ENCODE results near the gene ADCY3.

Gene ADCY3

DNA sequence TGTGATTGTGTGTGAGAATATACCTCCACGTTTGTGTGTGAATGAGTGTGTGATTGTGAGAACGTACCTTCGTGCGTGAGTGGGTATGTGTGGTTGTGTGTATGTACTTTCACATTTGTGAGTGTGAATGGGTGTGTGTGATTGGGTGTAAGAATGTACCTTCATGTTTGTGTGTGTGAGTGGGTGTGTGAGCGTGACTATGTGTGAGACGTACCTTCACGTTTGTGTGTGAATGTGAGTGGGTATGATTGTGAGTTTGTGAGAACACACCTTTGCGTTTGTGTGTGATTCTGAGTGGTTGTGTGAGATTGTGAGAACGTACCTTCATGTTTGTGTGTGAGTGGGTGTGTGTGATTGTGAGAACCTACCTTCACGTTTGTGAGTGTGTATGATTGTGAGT lies 5.8 kb upstream of the ADCY3 start:
- no peak for DNase-seq (ENCODE audit: low read depth)

DNA sequence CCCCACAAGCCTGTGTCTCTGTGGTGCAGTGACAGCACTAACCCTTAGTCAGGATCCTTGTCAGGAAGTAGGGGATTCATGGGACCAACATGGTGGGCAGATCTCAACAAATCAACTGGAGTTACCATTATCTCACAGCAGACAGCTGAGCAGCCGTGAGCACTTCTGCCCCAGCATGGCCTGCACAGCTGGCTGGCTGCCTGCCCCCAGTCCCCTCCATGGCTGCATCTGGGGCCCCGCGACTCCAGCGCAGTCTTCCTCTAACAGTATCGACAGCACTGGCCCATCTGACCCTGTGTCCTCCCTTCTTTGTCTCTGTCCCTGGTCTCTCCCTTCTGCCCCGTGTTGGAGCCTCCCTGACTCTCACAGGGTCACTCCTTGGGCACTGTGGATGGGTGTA lies 4.7 kb upstream of the ADCY3 start:
- no peak for DNase-seq (ENCODE audit: low read depth)

DNA sequence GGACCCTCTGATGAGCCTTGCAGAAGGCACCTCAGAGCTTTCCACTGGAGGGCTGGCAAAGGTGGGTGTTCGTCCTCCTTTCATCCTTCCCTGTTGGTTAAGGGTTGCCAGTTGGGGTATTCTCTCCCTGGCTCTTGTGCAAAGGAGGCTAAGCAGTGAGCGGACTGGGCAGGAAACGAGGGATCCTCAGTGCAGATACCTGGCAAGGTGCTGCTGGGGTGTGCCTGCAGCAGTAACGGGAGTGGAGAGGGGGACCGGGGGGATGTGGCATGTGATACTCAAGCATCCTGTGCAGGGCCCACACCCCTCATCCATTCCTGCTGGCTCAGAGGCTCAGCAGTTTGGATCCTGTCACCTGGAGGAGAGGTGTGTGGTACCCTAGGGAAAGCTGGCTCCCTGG lies 4.2 kb upstream of the ADCY3 start:
- DNase-seq (ENCODE audit: low read depth): no peak

GRCh38 chr2:24923106-24923505 lies 3.1 kb upstream of the ADCY3 start:
- no peak for DNase-seq (ENCODE audit: low read depth)

DNA sequence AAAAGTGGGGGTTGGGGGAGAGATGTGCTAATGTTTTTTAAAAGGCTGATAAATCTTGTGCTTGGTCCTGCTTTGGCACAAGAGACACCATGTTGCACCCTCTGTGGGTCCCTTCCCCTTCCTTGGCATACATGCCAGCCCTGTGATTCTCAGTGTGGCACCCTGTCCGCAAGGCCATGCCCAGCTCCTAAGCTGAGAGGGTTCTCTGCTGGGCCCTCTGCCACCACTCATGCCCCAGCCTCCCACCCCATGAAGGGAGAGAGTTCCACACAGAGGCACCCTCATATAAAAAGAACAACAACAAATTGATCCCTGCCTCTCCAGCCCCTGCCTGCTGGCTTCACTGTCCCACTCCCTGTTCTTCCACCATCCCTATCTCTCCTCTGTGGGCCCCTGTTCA lies 2.5 kb upstream of the ADCY3 start:
- no peak for DNase-seq (ENCODE audit: low read depth)

DNA sequence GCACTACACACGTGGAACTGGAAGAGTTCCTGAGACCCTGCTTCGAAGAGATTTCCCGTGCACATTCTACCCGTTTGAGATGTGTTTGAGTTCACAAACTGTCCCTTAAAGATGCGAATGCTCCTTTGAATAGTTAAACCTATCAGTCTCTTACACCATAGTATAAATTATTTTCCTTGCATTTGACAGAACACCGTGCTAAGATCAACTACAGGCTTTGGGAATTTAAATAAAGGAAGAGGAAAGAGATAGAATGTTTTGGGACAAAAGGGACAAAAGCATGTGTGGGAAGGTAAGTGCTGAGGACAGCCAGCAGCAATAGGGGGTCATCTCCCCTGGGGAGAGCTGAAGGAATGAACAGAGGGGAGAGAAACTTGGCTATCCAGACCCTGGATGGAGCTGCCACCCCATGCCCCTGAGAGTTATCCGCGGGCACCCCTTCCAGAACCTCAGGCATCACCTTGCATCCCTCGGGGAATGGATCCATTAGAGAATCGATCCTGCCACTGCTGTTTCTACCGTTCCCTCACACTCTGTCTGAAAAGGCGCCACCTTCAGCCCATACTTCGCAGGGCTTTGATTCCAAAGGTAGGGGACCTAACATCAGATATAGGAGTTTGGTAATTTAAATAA lies 888 bp upstream of the ADCY3 start:
- no peak for DNase-seq (ENCODE audit: low read depth)

DNA sequence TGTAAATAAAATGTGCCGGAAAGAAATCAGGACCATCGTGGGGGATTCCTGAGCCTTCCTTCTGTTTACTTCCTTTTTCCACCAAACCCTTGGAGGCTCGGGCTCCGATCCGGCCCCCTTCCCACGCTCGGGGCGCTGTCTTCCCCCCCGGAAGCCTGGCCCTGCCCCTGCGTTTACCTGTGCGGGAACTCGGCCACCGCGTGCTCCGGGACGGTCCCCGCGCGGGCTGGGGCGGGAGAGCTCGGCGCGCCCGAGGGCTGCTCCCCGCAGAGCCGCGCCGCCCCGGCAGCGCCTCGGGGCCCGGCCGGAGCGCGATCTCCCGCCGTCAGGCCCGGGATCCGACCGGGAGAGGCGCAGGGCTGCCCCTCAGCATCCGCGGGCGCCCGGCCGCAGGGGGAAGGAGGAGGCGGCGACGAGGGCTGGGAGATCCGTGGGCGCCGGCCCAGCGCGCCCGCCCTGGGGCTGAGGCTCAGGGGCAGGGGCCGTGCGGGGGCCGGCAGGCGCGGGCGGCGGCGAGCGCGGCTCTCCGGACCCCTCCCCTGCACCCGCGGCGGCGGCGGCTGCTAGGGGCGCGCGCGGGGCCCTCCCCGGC lies 435 bp downstream of the ADCY3 start:
- DNase-seq (ENCODE audit: low read depth): no peak

DNA sequence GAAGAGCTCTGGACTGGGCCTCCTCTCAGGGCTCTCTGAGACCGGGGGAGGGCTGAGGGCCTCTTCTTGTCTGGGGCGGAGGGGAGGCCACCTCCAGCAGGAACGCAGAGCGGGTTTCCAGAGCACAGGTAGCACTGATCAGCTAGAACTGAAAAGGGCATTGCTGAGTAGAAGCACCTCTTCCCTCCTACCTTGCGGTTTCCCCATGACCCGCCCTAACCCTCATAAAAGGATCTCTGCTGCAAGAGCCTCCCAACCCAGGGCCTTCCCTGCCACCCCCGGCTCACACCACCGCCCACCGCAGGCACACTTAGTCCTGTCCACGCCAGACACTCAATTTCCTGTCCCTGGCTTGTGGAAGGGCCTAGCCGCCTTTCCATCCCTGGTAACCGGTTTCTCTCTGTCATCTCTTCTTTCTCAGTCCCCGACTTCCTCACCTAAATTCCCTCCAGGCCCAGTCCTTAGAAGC lies 966 bp downstream of the ADCY3 start:
- no peak for DNase-seq (ENCODE audit: low read depth)

DNA sequence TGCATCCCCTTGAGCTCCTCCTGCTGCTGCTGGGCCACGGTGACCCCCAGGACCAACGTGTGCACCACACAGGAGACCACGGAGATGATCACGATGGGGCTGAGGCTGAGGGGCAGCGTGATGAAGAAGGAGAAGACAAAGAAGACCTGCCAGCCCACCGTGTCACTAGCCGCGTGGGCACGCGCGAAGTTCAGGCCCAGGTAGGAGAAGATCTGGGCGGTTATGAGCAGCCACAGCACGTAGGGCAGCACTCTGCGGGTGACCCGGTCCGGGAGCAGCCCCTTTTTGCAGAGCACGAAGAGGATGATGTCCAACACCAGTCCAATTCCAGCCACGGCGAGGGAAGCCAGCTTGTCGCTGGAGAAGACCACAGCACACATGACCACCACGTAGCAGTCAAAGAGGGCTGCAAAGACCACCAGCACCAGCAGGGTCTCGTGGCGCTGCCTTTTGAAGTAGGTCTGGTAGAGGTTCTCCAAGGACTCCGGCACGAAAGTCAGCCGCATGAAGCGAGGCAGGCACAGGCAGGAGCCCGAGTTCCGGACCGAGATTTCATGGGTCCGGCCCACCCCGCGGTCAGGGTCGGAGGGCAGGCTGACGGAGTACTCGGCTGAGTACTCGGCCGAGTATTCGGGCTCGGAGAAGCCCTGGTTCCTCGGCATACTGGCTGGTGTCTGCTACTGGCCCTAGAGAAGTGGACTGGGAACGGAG lies 1.6 kb downstream of the ADCY3 start:
- no peak for DNase-seq (ENCODE audit: low read depth)

- no peak for DNase-seq (ENCODE audit: low read depth)
Measured at GRCh38 chr2:24917731-24918325, 2.2 kb downstream of the ADCY3 start.

GRCh38 chr2:24917086-24917485 lies 3.0 kb downstream of the ADCY3 start:
- DNase-seq (ENCODE audit: low read depth): no peak

GRCh38 chr2:24915796-24916195 lies 4.2 kb downstream of the ADCY3 start:
- DNase-seq (ENCODE audit: low read depth): no peak

GRCh38 chr2:24915175-24915574 lies 4.9 kb downstream of the ADCY3 start:
- DNase-seq (ENCODE audit: low read depth): no peak

DNA sequence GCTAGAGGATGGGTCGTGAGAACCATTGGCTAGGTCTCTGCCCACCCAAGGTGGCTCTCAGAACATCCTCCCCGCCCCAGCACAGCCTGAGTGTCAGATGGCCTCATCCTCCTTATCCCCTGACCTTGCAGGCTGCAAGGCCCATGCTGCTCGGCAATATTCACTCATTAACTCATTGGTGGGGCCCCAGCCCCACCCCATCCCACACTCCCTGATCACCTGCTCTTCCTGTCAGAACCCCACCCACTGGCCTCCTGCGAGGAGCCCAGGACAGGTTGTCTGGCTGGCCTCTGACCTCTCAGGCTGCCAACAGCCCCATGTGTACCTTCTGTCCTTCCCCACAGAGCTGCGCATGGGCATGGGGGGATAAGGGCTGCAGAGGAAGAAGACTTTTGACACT lies 5.3 kb downstream of the ADCY3 start:
- DNase-seq (ENCODE audit: low read depth): no peak

DNA sequence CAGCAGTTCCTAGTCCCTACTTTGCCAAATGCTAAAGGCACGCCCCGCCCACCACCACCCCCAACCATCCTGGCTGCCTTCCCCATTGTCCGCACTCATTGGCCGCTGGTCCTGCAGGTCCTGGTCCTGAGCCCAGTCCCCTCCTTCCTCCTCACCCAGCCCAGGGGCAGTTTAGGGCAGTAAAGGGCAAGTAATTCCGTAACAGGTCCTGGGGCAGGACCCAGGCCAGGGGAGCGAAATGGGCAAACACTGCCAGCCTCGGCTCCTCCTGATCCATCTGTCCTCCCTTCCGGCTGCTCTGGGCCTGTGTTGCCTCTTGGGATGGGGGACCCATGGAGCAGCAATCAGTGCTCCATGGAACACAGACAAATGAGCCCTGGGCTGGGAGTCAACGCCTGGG lies 6.1 kb downstream of the ADCY3 start:
- DNase-seq (ENCODE audit: low read depth): no peak

GRCh38 chr2:24912986-24913385 lies 7.1 kb downstream of the ADCY3 start:
- no peak for DNase-seq (ENCODE audit: low read depth)

DNA sequence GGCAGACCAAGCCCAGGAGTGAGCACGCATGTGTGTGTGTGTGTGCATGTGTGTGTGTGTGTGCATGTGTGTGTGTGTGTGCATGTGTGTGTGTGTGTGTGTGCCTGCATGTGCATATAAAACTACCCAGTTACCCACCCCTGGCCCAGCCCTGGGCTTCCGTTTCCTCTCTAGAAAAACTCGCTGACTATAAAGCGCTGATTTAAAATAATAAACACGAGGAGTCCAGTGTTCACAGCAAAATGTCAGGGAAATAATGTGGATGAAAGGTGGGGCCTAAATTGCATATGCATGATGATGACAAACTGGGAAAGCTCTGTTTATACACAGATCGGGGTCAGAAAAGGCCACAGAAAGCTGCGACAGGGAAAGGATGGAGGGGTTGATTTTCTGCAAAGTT lies 7.5 kb downstream of the ADCY3 start:
- no peak for DNase-seq (ENCODE audit: low read depth)

- DNase-seq (ENCODE audit: low read depth): no peak
Measured at GRCh38 chr2:24910245-24910644, 9.8 kb downstream of the ADCY3 start.

DNA sequence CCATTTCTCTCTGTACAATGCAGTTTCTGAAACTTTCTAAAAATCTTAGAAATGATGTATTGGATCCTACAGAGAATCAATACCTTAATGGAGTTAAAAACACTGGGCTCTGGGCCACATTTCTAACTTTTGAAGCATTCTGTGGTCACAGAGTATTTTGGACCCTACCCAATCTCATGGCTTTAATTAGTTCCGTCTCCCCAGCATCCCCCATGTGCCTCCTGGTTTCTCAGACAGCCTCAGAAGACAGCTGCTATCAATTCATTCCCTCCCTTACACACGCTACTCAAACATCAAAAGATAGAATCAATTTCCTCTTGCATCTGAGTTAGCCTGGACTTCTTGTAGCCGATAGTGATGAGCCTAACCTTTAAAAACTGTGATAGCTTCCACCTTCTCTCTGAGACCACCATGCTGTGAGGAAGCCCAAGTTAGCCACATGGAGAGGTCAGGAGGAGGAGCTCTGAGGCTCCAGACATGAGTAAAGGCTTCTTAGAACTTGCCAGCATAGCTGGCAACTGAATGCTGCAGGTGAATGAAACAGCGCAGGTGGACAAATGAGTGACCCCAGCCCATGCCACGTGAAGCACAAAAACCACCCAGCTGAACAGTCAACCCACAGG lies 10.4 kb downstream of the ADCY3 start:
- no peak for DNase-seq (ENCODE audit: low read depth)

- no peak for DNase-seq (ENCODE audit: low read depth)
Measured at GRCh38 chr2:24908461-24908901, 11.6 kb downstream of the ADCY3 start.

- no peak for DNase-seq (ENCODE audit: low read depth)
Measured at GRCh38 chr2:24907116-24907515, 12.9 kb downstream of the ADCY3 start.

- DNase-seq (ENCODE audit: low read depth): no peak
Measured at GRCh38 chr2:24906466-24906865, 13.6 kb downstream of the ADCY3 start.
